ENCODE results near the gene SLC38A6. TPM values are rescaled to one million over a fixed set of nuclear protein-coding genes. Genes with fewer than 3 reads are reported as not detected.

The SLC38A6 gene
- total and polyA plus RNA-seq, 12 donors, result 2.6 to 8.9 (median 3.6) TPM

DNA sequence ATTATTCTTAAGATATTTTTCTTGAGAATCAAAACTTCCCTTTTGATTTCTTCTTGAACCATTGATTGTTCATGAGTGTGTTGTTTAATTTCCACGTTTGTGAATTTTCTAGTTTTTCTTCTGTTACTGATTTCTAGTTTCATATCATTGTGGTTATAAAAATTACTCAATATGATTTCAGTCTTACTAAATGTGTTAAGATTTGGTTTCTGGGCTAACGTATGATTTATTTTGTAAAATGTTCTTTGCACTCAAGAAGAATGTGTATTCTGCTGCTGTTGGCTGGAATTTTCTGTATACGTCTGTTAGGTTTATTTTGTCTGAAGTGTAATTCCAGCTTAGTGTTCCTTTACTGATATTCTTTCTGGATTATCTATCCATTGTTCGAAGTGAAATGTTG lies 24.8 kb upstream of the SLC38A6 start:
- Histone ChIP-seq H3K4me1 (peaks cover 0 to 9% (median 0%) of the 10 kb centered on the region in 9 donors), H3K27me3 (no peaks in the 10 kb centered on the region), H3K4me3 (no peak overlapping the region), H3K9me3 (peaks cover 0 to 61% (median 41%) of the 10 kb centered on the region in 11 donors), H3K36me3 (peaks cover 0 to 8% (median 0%) of the 10 kb centered on the region in 9 donors), H3K27ac (no peak overlapping the region)
- intact Hi-C loops (cut with DNase I), result loop anchor here in 1 of 10 donors (10.0 kb wide), 1 partner anchor 91 kb away; no protein-coding TSS in a partner anchor
- DNase-seq (no peak), ATAC-seq (no peak)
- WGBS, 2 donors, result 94 to 99% methylated on average over 4 of the region's 4 CpGs
- TF ChIP-seq, protein P1, sequence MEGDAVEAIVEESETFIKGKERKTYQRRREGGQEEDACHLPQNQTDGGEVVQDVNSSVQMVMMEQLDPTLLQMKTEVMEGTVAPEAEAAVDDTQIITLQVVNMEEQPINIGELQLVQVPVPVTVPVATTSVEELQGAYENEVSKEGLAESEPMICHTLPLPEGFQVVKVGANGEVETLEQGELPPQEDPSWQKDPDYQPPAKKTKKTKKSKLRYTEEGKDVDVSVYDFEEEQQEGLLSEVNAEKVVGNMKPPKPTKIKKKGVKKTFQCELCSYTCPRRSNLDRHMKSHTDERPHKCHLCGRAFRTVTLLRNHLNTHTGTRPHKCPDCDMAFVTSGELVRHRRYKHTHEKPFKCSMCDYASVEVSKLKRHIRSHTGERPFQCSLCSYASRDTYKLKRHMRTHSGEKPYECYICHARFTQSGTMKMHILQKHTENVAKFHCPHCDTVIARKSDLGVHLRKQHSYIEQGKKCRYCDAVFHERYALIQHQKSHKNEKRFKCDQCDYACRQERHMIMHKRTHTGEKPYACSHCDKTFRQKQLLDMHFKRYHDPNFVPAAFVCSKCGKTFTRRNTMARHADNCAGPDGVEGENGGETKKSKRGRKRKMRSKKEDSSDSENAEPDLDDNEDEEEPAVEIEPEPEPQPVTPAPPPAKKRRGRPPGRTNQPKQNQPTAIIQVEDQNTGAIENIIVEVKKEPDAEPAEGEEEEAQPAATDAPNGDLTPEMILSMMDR (IDR thresholded peaks at IDR 0.05), result no peak

DNA sequence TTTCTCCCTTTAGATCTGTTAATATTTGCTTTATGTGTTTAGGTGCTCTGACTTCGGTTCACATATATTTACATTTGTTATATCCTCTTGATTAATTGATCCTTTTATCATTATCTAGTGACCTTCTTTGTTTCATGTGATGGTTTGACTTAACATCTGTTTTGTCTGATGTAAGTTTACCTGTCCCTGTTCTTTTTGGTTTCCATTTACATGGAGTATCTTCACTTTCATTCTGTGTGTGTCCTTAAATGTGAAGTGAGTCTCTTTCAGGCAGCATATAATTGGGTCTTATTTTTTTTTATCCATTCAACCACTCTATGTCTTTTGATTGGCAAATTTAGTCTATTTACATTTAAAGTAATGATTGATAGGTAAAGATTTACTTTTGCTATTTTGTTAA lies 24.4 kb upstream of the SLC38A6 start:
- no peak for ATAC-seq
- Histone ChIP-seq H3K27ac (no peak overlapping the region), H3K27me3 (no peaks in the 10 kb centered on the region), H3K9me3 (peaks cover 0 to 61% (median 41%) of the 10 kb centered on the region in 11 donors), H3K36me3 (peaks cover 0 to 8% (median 0%) of the 10 kb centered on the region in 9 donors), H3K4me1 (peaks cover 0 to 5% (median 0%) of the 10 kb centered on the region in 9 donors), H3K4me3 (no peak overlapping the region)
- WGBS, 2 donors, result 99 to 100% methylated on average over 1 of the region's 1 CpG
- intact Hi-C loops (cut with DNase I), result loop anchor here in 1 of 10 donors (10.0 kb wide), 1 partner anchor 92 kb away; no protein-coding TSS in a partner anchor
- TF ChIP-seq, protein P1 (IDR thresholded peaks at IDR 0.05), result no peak
- no peak for DNase-seq

DNA sequence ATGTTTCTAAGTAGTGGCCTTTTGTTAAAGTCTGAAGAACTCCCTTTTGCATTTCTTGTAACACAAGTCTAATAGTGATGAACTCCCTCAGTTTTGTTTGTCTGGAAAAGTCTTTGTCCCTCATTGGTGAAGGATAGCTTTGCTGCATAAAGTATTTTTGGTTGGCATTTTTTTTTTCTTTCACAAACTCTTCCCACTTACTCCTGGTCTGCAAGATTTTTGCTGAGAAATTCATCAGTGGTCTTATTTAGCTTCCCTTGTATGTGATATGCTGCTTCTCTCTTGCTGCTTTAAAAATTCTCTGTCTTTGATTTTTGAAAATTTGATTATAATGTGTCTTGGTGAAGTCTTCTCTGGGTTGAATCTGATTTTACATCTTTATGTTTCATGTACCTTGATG lies 22.9 kb upstream of the SLC38A6 start:
- no peak overlapping the region for H3K27ac ChIP-seq
- H3K4me3 ChIP-seq, result no peak overlapping the region
- TF ChIP-seq, protein P1 (IDR thresholded peaks at IDR 0.05), result no peak
- peaks cover 0 to 8% (median 0%) of the 10 kb centered on the region in 9 donors for H3K36me3 ChIP-seq
- intact Hi-C loops (cut with DNase I), result loop anchor here in 1 of 10 donors (10.0 kb wide), 1 partner anchor 93 kb away; no protein-coding TSS in a partner anchor
- no peaks in the 10 kb centered on the region for H3K27me3 ChIP-seq
- no peak for ATAC-seq
- H3K9me3 ChIP-seq, result peaks cover 0 to 61% (median 41%) of the 10 kb centered on the region in 11 donors
- H3K4me1 ChIP-seq, result no peaks in the 10 kb centered on the region
- no peak for DNase-seq

DNA sequence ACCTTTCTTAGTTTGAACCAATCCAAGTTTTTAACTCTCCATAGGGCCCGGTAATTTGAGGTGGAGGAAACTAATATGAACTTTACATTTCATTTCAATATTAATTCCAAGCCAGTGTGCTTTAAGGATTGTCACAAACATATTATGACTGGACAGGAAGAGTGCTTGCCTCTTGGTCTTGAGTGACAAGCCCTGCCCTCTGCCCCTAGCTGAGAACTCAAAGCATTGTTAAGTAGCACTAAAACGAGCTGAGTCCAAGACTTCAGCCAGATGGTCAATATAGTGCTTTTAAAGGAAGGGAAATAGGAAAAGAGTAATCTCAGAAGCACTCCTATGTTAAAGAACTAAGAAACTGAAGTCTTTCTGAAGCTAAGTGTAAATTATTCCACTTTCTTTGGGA lies 17.3 kb upstream of the SLC38A6 start:
- ATAC-seq (no peak), DNase-seq (no peak)
- no peaks in the 10 kb centered on the region for H3K27me3 ChIP-seq
- H3K9me3 ChIP-seq, result peaks cover 0 to 12% (median 4%) of the 10 kb centered on the region in 11 donors
- H3K27ac ChIP-seq, result no peak overlapping the region
- no peaks in the 10 kb centered on the region for H3K4me1 ChIP-seq
- intact Hi-C loops (cut with DNase I), result no loop called here
- WGBS, 2 donors, result 63% methylated on average over 2 of the region's 2 CpGs
- H3K36me3 ChIP-seq, result no peaks in the 10 kb centered on the region
- TF ChIP-seq, protein P1 (IDR thresholded peaks at IDR 0.05), result no peak
- no peak overlapping the region for H3K4me3 ChIP-seq
